Suprapubic skin (tissue), 4 donors: ENCODE measurements around the gene PHTF2. TPM values are rescaled to one million over a fixed set of nuclear protein-coding genes. Genes with fewer than 3 reads are reported as not detected.

Source experiments
- DNase-seq, 2 donors: peaks; one replicate each; pipeline ENCODE4 v3.0.0-alpha.2; 2019; ENCODE audit warnings: low spot score in 2 of 2
- H3K27ac ChIP-seq: fragments of 200-600 bp; sonication (generic); one replicate; pipeline ENCODE4 v1.5.1; 2019
- H3K27me3 ChIP-seq: fragments of 200-600 bp; sonication (generic); one replicate; pipeline ENCODE4 v1.5.1; 2019
- H3K36me3 ChIP-seq: fragments of 200-600 bp; sonication (generic); one replicate; pipeline ENCODE4 v1.5.1; 2019
- H3K4me1 ChIP-seq: fragments of 200-600 bp; sonication (generic); one replicate; pipeline ENCODE4 v1.5.1; 2019
- H3K4me3 ChIP-seq: fragments of 200-600 bp; sonication (generic); one replicate; pipeline ENCODE4 v1.5.1; 2019; ENCODE audit warnings: mild to moderate bottlenecking
- H3K9me3 ChIP-seq: fragments of 200-600 bp; sonication (generic); one replicate; pipeline ENCODE4 v1.5.1; 2019
- EP300 ChIP-seq: sonication (generic); formaldehyde crosslinking; IDR thresholded peaks from one replicate; pipeline ENCODE4 v1.6.1; 2017; ENCODE audit warnings: antibody characterized with exemption
- POLR2A ChIP-seq, 2 donors: fragments of 450-650 bp; IDR thresholded peaks; one replicate each; pipeline ENCODE4 v1.6.1; 2017; ENCODE audit warnings: antibody characterized with exemption in 2 of 2, mild to moderate bottlenecking in 2 of 2, moderate library complexity in 2 of 2
- POLR2AphosphoS5 ChIP-seq, 3 donors: sonication (generic); formaldehyde crosslinking; IDR thresholded peaks; one replicate each; pipeline ENCODE4 v1.6.1; 2017; ENCODE audit warnings: antibody characterized with exemption in 3 of 3
- WGBS: methylation state at CpG from one replicate; pipeline ENCODE4 v1.1.5; 2018; 5-methylcytosine and 5-hydroxymethylcytosine counted together
- total RNA-seq, 4 donors: library from RNA; depleted of rRNA; stranded (reverse); fragments of >200 nt; gene quantifications; one replicate each; pipeline ENCODE4 v1.1.0, GENCODE V29; 2016
- TF ChIP-seq, protein P1 (sequence below), 2 donors: fragments of 200-600 bp in 1 of 2; fragments of 450-650 bp in 1 of 2; sonication (generic) in 1 of 2; IDR thresholded peaks; one replicate each; pipeline ENCODE4 v1.5.1; 2016 to 2019; ENCODE audit warnings: antibody characterized with exemption in 2 of 2, mild to moderate bottlenecking in 1 of 2, moderate library complexity in 1 of 2

The PHTF2 gene
- total RNA-seq, 4 donors from 2014 or later = 9.6 to 33.7 (median 15.7) TPM

DNA sequence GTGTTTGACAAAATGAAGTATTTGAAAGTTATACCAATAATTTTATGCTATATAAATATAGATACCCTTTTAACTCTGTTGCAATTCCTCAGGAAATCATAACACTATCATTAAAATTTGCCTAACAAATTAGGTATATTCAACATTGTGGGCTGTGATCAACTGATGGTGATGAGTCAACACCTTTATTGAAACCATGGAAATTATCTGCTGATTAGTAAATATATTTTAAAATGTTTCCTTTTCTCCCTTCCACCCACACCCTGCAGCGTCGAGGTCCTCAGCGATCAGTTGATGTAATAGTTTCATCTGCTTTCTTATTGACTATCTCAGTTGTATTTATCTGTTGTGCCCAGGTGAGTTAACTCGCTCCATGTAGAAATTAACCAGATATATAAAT is 143.9 kb downstream of the PHTF2 start:
- TF ChIP-seq POLR2AphosphoS5 (IDR thresholded peaks at IDR 0.05) = no peak
- TF ChIP-seq, protein P1, sequence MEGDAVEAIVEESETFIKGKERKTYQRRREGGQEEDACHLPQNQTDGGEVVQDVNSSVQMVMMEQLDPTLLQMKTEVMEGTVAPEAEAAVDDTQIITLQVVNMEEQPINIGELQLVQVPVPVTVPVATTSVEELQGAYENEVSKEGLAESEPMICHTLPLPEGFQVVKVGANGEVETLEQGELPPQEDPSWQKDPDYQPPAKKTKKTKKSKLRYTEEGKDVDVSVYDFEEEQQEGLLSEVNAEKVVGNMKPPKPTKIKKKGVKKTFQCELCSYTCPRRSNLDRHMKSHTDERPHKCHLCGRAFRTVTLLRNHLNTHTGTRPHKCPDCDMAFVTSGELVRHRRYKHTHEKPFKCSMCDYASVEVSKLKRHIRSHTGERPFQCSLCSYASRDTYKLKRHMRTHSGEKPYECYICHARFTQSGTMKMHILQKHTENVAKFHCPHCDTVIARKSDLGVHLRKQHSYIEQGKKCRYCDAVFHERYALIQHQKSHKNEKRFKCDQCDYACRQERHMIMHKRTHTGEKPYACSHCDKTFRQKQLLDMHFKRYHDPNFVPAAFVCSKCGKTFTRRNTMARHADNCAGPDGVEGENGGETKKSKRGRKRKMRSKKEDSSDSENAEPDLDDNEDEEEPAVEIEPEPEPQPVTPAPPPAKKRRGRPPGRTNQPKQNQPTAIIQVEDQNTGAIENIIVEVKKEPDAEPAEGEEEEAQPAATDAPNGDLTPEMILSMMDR (IDR thresholded peaks at IDR 0.05) = no peak
- no peak for TF ChIP-seq EP300
- no peak for TF ChIP-seq POLR2A (IDR thresholded peaks at IDR 0.05)
- Histone ChIP-seq H3K36me3 (no peaks in the 10 kb centered on the region), H3K4me3 (no peak overlapping the region), H3K27ac (no peak overlapping the region), H3K27me3 (no peaks in the 10 kb centered on the region), H3K9me3 (no peaks in the 10 kb centered on the region), H3K4me1 (no peaks in the 10 kb centered on the region)
- 73% methylated on average over 4 of the region's 4 CpGs for WGBS
- no peak for DNase-seq

DNA sequence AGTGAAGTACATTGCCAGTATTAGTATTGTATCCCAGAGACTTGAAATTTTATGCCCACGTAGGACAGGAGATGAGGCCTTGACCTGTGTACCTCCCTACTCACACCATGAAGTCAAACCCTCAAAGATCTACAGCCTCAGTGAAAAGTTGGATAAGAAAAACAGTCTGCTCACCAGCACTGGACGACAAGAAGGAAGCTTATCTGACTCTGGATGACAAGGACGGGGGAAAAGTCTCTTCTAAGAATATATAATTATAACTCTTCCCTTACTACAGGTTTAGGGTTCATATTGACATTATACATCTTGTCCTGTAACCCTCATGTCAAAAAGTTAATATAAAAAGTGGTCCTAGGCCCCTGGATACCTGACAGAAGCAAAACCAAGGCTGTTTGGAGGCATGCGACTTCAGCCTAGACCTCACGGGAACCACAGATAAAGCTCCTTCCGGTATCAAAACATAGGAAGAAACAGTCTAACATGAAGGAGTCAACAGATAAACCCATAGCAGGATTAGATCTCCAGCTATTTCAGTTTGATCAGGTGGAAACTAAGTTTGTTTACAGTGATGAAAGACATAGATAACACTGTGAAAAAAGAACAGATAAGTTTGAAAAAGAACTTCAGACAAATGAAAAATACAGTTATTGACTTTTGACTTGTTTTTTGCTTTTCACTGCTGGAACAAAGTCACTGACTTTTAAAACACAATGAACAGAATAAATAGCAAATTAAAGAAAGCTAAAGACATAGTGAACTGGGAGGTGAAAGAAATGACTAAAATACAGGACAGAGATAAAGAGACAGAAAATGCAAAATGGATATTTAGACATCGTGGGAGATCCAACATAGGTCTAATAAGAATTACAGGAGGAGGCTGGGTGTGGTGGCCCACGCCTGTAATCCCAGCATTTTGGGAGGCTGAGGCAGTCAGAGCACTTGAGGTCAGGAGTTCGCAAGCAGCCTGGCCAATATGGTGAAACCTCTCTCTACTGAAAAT is 145.9 kb downstream of the PHTF2 start:
- TF ChIP-seq, protein P1 (IDR thresholded peaks at IDR 0.05) = no peak
- no peak for TF ChIP-seq POLR2AphosphoS5 (IDR thresholded peaks at IDR 0.05)
- TF ChIP-seq EP300 = no peak
- TF ChIP-seq POLR2A (IDR thresholded peaks at IDR 0.05) = no peak
- H3K4me1 ChIP-seq = no peaks in the 10 kb centered on the region
- 92% methylated on average over 9 of the region's 9 CpGs for WGBS

GRCh38 chr7:77950548-77950947 is 152.0 kb downstream of the PHTF2 start:
- no peak for DNase-seq
- TF ChIP-seq POLR2AphosphoS5 (IDR thresholded peaks at IDR 0.05) (no peak), POLR2A (IDR thresholded peaks at IDR 0.05) (no peak), EP300 (no peak)
- TF ChIP-seq, protein P1 (IDR thresholded peaks at IDR 0.05) = no peak
- Histone ChIP-seq H3K4me1 (no peaks in the 10 kb centered on the region), H3K4me3 (no peak overlapping the region), H3K36me3 (peaks cover 6% of the 10 kb centered on the region), H3K9me3 (no peaks in the 10 kb centered on the region), H3K27ac (no peak overlapping the region), H3K27me3 (no peaks in the 10 kb centered on the region)
- WGBS = 94% methylated on average over 5 of the region's 5 CpGs

More for the DNA sequence above, 145.9 kb downstream of the PHTF2 start:
- Histone ChIP-seq H3K4me3 (no peak overlapping the region), H3K9me3 (no peaks in the 10 kb centered on the region), H3K27me3 (no peaks in the 10 kb centered on the region), H3K36me3 (no peaks in the 10 kb centered on the region), H3K27ac (no peak overlapping the region)
- no peak for DNase-seq

- Histone ChIP-seq H3K4me1 (no peaks in the 10 kb centered on the region), H3K9me3 (no peaks in the 10 kb centered on the region), H3K27me3 (no peaks in the 10 kb centered on the region), H3K36me3 (peaks cover 6% of the 10 kb centered on the region), H3K27ac (no peak overlapping the region), H3K4me3 (no peak overlapping the region)
- WGBS = 94% methylated on average over 3 of the region's 3 CpGs
- DNase-seq = no peak
- TF ChIP-seq EP300 = no peak
- TF ChIP-seq, protein P1 (IDR thresholded peaks at IDR 0.05) = no peak
- no peak for TF ChIP-seq POLR2A (IDR thresholded peaks at IDR 0.05)
- no peak for TF ChIP-seq POLR2AphosphoS5 (IDR thresholded peaks at IDR 0.05)
Measured at GRCh38 chr7:77954773-77955555, 156.4 kb downstream of the PHTF2 start.

GRCh38 chr7:77958436-77958835 is 159.9 kb downstream of the PHTF2 start:
- Histone ChIP-seq H3K27ac (no peak overlapping the region), H3K9me3 (no peaks in the 10 kb centered on the region), H3K4me1 (no peaks in the 10 kb centered on the region), H3K27me3 (no peaks in the 10 kb centered on the region), H3K4me3 (no peak overlapping the region), H3K36me3 (peaks cover 6% of the 10 kb centered on the region)
- WGBS = 93% methylated on average over 2 of the region's 2 CpGs
- TF ChIP-seq POLR2AphosphoS5 (IDR thresholded peaks at IDR 0.05) (no peak), POLR2A (IDR thresholded peaks at IDR 0.05) (no peak), EP300 (no peak)
- TF ChIP-seq, protein P1 (IDR thresholded peaks at IDR 0.05) = no peak
- no peak for DNase-seq
